HEK293 (cell line): ENCODE data around the gene RGS7.

Experiments
- CTCF ChIA-PET: fragments of 350-600 bp; formaldehyde crosslinking; extraction: SDS; loops from one replicate; lab custom pipeline; 2021; ENCODE audit warnings: antibody characterized with exemption; lab: Yijun Ruan, JAX
- POLR2A ChIA-PET: fragments of 300-600 bp; formaldehyde crosslinking; extraction: SDS; loops from one replicate; lab custom pipeline; 2020; ENCODE audit warnings: antibody characterized with exemption, inconsistent platforms; lab: Yijun Ruan, JAX
- H3K27ac ChIP-seq: fragments of 200-500 bp; sonication (Bioruptor generic); 2 replicates; pipeline ENCODE4 v1.5.1; 2014; ENCODE audit warnings: low read depth, low read length, control low read depth, inconsistent platforms; ENCODE audit errors: extremely low read depth
- H3K36me3 ChIP-seq, 2 experiments: fragments of 200-500 bp in 1 of 2; sonication (Bioruptor generic) in 1 of 2; 1 replicate in 1 of 2; 2 replicates in 1 of 2; pipeline ENCODE4 v1.5.1; 2014 to 2017; ENCODE audit warnings: inconsistent platforms in 2 of 2, low read length in 2 of 2; ENCODE audit not compliant: control insufficient read depth in 2 of 2, insufficient read depth in 1 of 2
- H3K4me1 ChIP-seq: fragments of 200-500 bp; sonication (Bioruptor generic); 2 replicates; pipeline ENCODE4 v1.5.1; 2014; ENCODE audit warnings: mild to moderate bottlenecking, low read length, inconsistent platforms; ENCODE audit not compliant: control insufficient read depth, insufficient read depth
- H3K4me3 ChIP-seq: 2 replicates; pipeline ENCODE4 v1.5.1; 2011; ENCODE audit warnings: low read depth, mild to moderate bottlenecking, control low read depth, low read length, moderate library complexity
- H3K9me3 ChIP-seq: fragments of 200-500 bp; sonication (Bioruptor generic); 2 replicates; pipeline ENCODE4 v1.5.1; 2014; ENCODE audit warnings: low read depth, low read length, inconsistent platforms; ENCODE audit not compliant: control insufficient read depth, insufficient read depth
- KLF16 ChIP-seq: fragments of 450-650 bp; formaldehyde crosslinking; IDR thresholded peaks from 2 replicates; pipeline ENCODE4 v1.5.1; 2017; ENCODE audit warnings: missing biosample characterization, missing genetic modification characterization
- KLF7 ChIP-seq: fragments of 450-650 bp; formaldehyde crosslinking; IDR thresholded peaks from 2 replicates; pipeline ENCODE4 v1.5.1; 2016; ENCODE audit warnings: missing biosample characterization, missing genetic modification characterization, borderline replicate concordance
- ZBTB21 ChIP-seq: fragments of 450-650 bp; formaldehyde crosslinking; IDR thresholded peaks from 2 replicates; pipeline ENCODE4 v1.5.1; 2017; ENCODE audit warnings: missing biosample characterization, missing genetic modification characterization
- ZNF112 ChIP-seq: fragments of 450-650 bp; formaldehyde crosslinking; IDR thresholded peaks from 2 replicates; pipeline ENCODE4 v1.5.0; 2017; ENCODE audit warnings: missing biosample characterization, missing genetic modification characterization
- ZNF114 ChIP-seq: fragments of 450-650 bp; formaldehyde crosslinking; IDR thresholded peaks from 2 replicates; pipeline ENCODE4 v1.5.0; 2017; ENCODE audit warnings: missing biosample characterization, missing genetic modification characterization
- ZNF239 ChIP-seq: fragments of 450-650 bp; formaldehyde crosslinking; IDR thresholded peaks from 2 replicates; pipeline ENCODE4 v1.5.1; 2016; ENCODE audit warnings: missing biosample characterization, missing genetic modification characterization
- ZNF266 ChIP-seq: fragments of 450-650 bp; formaldehyde crosslinking; IDR thresholded peaks from 2 replicates; pipeline ENCODE4 v1.5.1; 2016; ENCODE audit warnings: missing biosample characterization, missing genetic modification characterization, low read depth
- ZNF324 ChIP-seq: fragments of 450-650 bp; formaldehyde crosslinking; IDR thresholded peaks from 2 replicates; pipeline ENCODE4 v1.5.1; 2016; ENCODE audit warnings: missing biosample characterization, missing genetic modification characterization
- ZNF350 ChIP-seq: fragments of 450-650 bp; formaldehyde crosslinking; IDR thresholded peaks from 2 replicates; pipeline ENCODE4 v1.5.0; 2017; ENCODE audit warnings: missing biosample characterization, mild to moderate bottlenecking, missing genetic modification characterization
- ZNF37A ChIP-seq: fragments of 450-650 bp; IDR thresholded peaks from 2 replicates; pipeline ENCODE4 v1.5.1; 2018; ENCODE audit warnings: missing biosample characterization, missing genetic modification characterization
- ZNF488 ChIP-seq: fragments of 450-650 bp; formaldehyde crosslinking; IDR thresholded peaks from 2 replicates; pipeline ENCODE4 v1.5.1; 2016; ENCODE audit warnings: missing biosample characterization, missing genetic modification characterization
- ZNF518A ChIP-seq: fragments of 450-650 bp; formaldehyde crosslinking; conservative IDR thresholded peaks from 2 replicates; pipeline ENCODE4 v1.5.1; 2016; ENCODE audit warnings: low read depth, missing biosample characterization, missing genetic modification characterization
- ZNF529 ChIP-seq: fragments of 450-650 bp; formaldehyde crosslinking; IDR thresholded peaks from 2 replicates; pipeline ENCODE4 v1.5.1; 2017; ENCODE audit warnings: missing genetic modification characterization, missing biosample characterization; ENCODE audit not compliant: insufficient replicate concordance
- ZNF623 ChIP-seq: fragments of 450-650 bp; formaldehyde crosslinking; IDR thresholded peaks from 2 replicates; pipeline ENCODE4 v1.5.1; 2016; ENCODE audit warnings: missing biosample characterization, missing genetic modification characterization
- ZNF747 ChIP-seq: fragments of 450-650 bp; formaldehyde crosslinking; IDR thresholded peaks from 2 replicates; pipeline ENCODE4 v1.5.1; 2016; ENCODE audit warnings: missing biosample characterization, missing genetic modification characterization
- ZNF843 ChIP-seq: fragments of 450-650 bp; formaldehyde crosslinking; IDR thresholded peaks from 2 replicates; pipeline ENCODE4 v1.5.1; 2016; ENCODE audit warnings: missing biosample characterization, missing genetic modification characterization
- ZSCAN23 ChIP-seq: fragments of 450-650 bp; formaldehyde crosslinking; IDR thresholded peaks from 2 replicates; pipeline ENCODE4 v1.5.1; 2016; ENCODE audit warnings: missing biosample characterization, missing genetic modification characterization
- TF ChIP-seq, protein P1 (sequence below): fragments of 450-650 bp; formaldehyde crosslinking; IDR thresholded peaks from 2 replicates; pipeline ENCODE4 v1.5.1; 2016; ENCODE audit warnings: missing biosample characterization, missing genetic modification characterization
- TF ChIP-seq, protein P2 (sequence below): fragments of 450-650 bp; formaldehyde crosslinking; IDR thresholded peaks from 2 replicates; pipeline ENCODE4 v1.5.1; 2016; ENCODE audit warnings: missing biosample characterization, missing genetic modification characterization
- TF ChIP-seq, protein P3 (sequence below): fragments of 450-650 bp; formaldehyde crosslinking; IDR thresholded peaks from 2 replicates; pipeline ENCODE4 v1.5.1; 2017; ENCODE audit warnings: missing biosample characterization, missing genetic modification characterization

Gene RGS7

GRCh38 chr1:241356519-241357365, at the start of gene RGS7 (continued):
- TF ChIP-seq ZNF518A (no peak), KLF7 (tag by site-specific recombination) (no peak), ZNF324 (tag by site-specific recombination) (no peak), ZNF266 (tag by site-specific recombination) (no peak)

- no peak overlapping the region for H3K4me3 ChIP-seq
- no peaks in the 10 kb centered on the region for H3K36me3 ChIP-seq
- POLR2A ChIA-PET: no interaction called here
- TF ChIP-seq ZBTB21 (tag by site-specific recombination) (no peak), ZNF529 (tag by site-specific recombination) (no peak), ZNF350 (tag by site-specific recombination) (no peak), ZSCAN23 (no peak), ZNF843 (tag by site-specific recombination) (no peak), ZNF266 (tag by site-specific recombination) (no peak), ZNF239 (tag by site-specific recombination) (no peak), ZNF623 (tag by site-specific recombination) (no peak), ZNF112 (tag by site-specific recombination) (no peak), KLF16 (tag by site-specific recombination) (no peak), ZNF114 (no peak), ZNF747 (tag by site-specific recombination) (no peak), ZNF488 (tag by site-specific recombination) (no peak), ZNF37A (tag by site-specific recombination) (no peak)
- TF ChIP-seq, protein P1, sequence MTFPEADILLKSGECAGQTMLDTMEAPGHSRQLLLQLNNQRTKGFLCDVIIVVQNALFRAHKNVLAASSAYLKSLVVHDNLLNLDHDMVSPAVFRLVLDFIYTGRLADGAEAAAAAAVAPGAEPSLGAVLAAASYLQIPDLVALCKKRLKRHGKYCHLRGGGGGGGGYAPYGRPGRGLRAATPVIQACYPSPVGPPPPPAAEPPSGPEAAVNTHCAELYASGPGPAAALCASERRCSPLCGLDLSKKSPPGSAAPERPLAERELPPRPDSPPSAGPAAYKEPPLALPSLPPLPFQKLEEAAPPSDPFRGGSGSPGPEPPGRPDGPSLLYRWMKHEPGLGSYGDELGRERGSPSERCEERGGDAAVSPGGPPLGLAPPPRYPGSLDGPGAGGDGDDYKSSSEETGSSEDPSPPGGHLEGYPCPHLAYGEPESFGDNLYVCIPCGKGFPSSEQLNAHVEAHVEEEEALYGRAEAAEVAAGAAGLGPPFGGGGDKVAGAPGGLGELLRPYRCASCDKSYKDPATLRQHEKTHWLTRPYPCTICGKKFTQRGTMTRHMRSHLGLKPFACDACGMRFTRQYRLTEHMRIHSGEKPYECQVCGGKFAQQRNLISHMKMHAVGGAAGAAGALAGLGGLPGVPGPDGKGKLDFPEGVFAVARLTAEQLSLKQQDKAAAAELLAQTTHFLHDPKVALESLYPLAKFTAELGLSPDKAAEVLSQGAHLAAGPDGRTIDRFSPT (tag by site-specific recombination): no peak
- TF ChIP-seq, protein P2, sequence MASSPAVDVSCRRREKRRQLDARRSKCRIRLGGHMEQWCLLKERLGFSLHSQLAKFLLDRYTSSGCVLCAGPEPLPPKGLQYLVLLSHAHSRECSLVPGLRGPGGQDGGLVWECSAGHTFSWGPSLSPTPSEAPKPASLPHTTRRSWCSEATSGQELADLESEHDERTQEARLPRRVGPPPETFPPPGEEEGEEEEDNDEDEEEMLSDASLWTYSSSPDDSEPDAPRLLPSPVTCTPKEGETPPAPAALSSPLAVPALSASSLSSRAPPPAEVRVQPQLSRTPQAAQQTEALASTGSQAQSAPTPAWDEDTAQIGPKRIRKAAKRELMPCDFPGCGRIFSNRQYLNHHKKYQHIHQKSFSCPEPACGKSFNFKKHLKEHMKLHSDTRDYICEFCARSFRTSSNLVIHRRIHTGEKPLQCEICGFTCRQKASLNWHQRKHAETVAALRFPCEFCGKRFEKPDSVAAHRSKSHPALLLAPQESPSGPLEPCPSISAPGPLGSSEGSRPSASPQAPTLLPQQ: no peak
- TF ChIP-seq, protein P3, sequence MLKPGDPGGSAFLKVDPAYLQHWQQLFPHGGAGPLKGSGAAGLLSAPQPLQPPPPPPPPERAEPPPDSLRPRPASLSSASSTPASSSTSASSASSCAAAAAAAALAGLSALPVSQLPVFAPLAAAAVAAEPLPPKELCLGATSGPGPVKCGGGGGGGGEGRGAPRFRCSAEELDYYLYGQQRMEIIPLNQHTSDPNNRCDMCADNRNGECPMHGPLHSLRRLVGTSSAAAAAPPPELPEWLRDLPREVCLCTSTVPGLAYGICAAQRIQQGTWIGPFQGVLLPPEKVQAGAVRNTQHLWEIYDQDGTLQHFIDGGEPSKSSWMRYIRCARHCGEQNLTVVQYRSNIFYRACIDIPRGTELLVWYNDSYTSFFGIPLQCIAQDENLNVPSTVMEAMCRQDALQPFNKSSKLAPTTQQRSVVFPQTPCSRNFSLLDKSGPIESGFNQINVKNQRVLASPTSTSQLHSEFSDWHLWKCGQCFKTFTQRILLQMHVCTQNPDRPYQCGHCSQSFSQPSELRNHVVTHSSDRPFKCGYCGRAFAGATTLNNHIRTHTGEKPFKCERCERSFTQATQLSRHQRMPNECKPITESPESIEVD: no peak
- no peaks in the 10 kb centered on the region for H3K4me1 ChIP-seq
- CTCF ChIA-PET: interaction anchor here (0.8 to 1.0 kb wide), 3 partner anchors 440 to 674 kb away, joined by 3 read pairs; no protein-coding TSS in a partner anchor
- no peak overlapping the region for H3K27ac ChIP-seq
- H3K9me3 ChIP-seq: no peaks in the 10 kb centered on the region
These were observed 49.4 kb upstream of the RGS7 start for GRCh38 chr1:241406421-241406820.
